Measurements from ENCODE around the gene MESP1.

- TF ChIP-seq POLR2AphosphoS5 (IDR thresholded peaks at IDR 0.05) (no peak), POLR2A (IDR thresholded peaks at IDR 0.05) (no peak)
- TF ChIP-seq, protein P1, sequence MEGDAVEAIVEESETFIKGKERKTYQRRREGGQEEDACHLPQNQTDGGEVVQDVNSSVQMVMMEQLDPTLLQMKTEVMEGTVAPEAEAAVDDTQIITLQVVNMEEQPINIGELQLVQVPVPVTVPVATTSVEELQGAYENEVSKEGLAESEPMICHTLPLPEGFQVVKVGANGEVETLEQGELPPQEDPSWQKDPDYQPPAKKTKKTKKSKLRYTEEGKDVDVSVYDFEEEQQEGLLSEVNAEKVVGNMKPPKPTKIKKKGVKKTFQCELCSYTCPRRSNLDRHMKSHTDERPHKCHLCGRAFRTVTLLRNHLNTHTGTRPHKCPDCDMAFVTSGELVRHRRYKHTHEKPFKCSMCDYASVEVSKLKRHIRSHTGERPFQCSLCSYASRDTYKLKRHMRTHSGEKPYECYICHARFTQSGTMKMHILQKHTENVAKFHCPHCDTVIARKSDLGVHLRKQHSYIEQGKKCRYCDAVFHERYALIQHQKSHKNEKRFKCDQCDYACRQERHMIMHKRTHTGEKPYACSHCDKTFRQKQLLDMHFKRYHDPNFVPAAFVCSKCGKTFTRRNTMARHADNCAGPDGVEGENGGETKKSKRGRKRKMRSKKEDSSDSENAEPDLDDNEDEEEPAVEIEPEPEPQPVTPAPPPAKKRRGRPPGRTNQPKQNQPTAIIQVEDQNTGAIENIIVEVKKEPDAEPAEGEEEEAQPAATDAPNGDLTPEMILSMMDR (IDR thresholded peaks at IDR 0.05), result no peak
Measured at GRCh38 chr15:89785064-89785773, 34.2 kb upstream of the MESP1 start.
